CD8-positive, alpha-beta memory T cell (primary cell): Measurements from ENCODE around the gene ALAS1. TPM values are rescaled to one million over a fixed set of nuclear protein-coding genes. Genes with fewer than 3 reads are reported as not detected.
"Not testable (repeated sequence)": the region's sequence is repeated elsewhere in the genome, so short reads cannot be mapped to it uniquely, and the experiment has no call there.

Experiments used
- CTCF ChIA-PET: fragments of 350-600 bp; sonication (Branson Sonifier 250); formaldehyde crosslinking; loops from one replicate; lab custom pipeline; 2021; ENCODE audit warnings: antibody characterized with exemption; lab: Charles Lee
- POLR2A ChIA-PET: fragments of 350-600 bp; sonication (Branson Sonifier 250); formaldehyde crosslinking; loops from one replicate; lab custom pipeline; 2021; ENCODE audit warnings: antibody characterized with exemption; lab: Charles Lee
- DNase-seq, 5 donors: peaks; one replicate each; pipeline versions ENCODE4 v3.0.0 to v3.0.0-alpha.2; 2020 to 2022; ENCODE audit warnings: mixed read lengths in 1 of 5
- H3K27ac ChIP-seq: one replicate; pipeline ENCODE4 v1.7.0; 2013; ENCODE audit warnings: low read depth, mild to moderate bottlenecking, low read length, moderate library complexity
- H3K27me3 ChIP-seq: 2 replicates; pipeline ENCODE4 v1.7.0; 2013; ENCODE audit warnings: low read length, mild to moderate bottlenecking; ENCODE audit not compliant: insufficient read depth, poor library complexity, severe bottlenecking
- H3K36me3 ChIP-seq: 2 replicates; pipeline ENCODE4 v1.7.0; 2013; ENCODE audit warnings: mild to moderate bottlenecking, low read length, moderate library complexity; ENCODE audit not compliant: insufficient read depth
- H3K4me1 ChIP-seq: 2 replicates; pipeline ENCODE4 v1.7.0; 2013; ENCODE audit warnings: mild to moderate bottlenecking, low read length, moderate library complexity; ENCODE audit not compliant: insufficient read depth
- H3K4me3 ChIP-seq: 2 replicates; pipeline ENCODE4 v1.7.0; 2013; ENCODE audit warnings: mild to moderate bottlenecking, low read length
- H3K9me3 ChIP-seq: 2 replicates; pipeline ENCODE4 v1.7.0; 2013; ENCODE audit warnings: mild to moderate bottlenecking, low read length
- H3K27ac Mint-ChIP-seq, 8 donors: one replicate each; pipeline ENCODE4 v1.8.0; 2020 to 2021; ENCODE audit warnings: mixed read lengths in 8 of 8, mild to moderate bottlenecking in 6 of 8, inconsistent platforms in 3 of 8, moderate library complexity in 3 of 8
- H3K27me3 Mint-ChIP-seq, 2 donors: one replicate each; pipeline ENCODE4 v1.8.0; 2020 to 2021; ENCODE audit warnings: mixed read lengths in 2 of 2, mild to moderate bottlenecking in 1 of 2, moderate library complexity in 1 of 2
- H3K36me3 Mint-ChIP-seq, 3 donors: one replicate each; pipeline ENCODE4 v1.8.0; 2020 to 2021; ENCODE audit warnings: mixed read lengths in 3 of 3, inconsistent platforms in 1 of 3, mild to moderate bottlenecking in 1 of 3
- H3K4me1 Mint-ChIP-seq, 3 donors: one replicate each; pipeline ENCODE4 v1.8.0; 2020 to 2021; ENCODE audit warnings: mixed read lengths in 3 of 3, inconsistent platforms in 1 of 3, mild to moderate bottlenecking in 1 of 3
- H3K4me3 Mint-ChIP-seq, 7 donors: one replicate each; pipeline ENCODE4 v1.8.0; 2020 to 2021; ENCODE audit warnings: mixed read lengths in 7 of 7, mild to moderate bottlenecking in 6 of 7, moderate library complexity in 4 of 7, inconsistent platforms in 2 of 7
- H3K9me3 Mint-ChIP-seq, 5 donors: one replicate each; pipeline ENCODE4 v1.8.0; 2020 to 2022; ENCODE audit warnings: mixed read lengths in 5 of 5, mild to moderate bottlenecking in 3 of 5, moderate library complexity in 2 of 5, inconsistent platforms in 1 of 5
- polyA plus RNA-seq: library from polyadenylated mRNA; unstranded; fragments of 300-500 nt; fragmentation: Illumina TruSeq; gene quantifications from one replicate; pipeline ENCODE4 v1.2.3, GENCODE V29; 2021
- total RNA-seq, 2 experiments: library from RNA; stranded (reverse); gene quantifications; one replicate each; pipeline ENCODE4 v1.2.3, GENCODE V29; 2021

ALAS1 gene
- total and polyA plus RNA-seq, 3 experiments from 2014 or later = 32.9 to 73.0 (median 72.2) TPM

DNA sequence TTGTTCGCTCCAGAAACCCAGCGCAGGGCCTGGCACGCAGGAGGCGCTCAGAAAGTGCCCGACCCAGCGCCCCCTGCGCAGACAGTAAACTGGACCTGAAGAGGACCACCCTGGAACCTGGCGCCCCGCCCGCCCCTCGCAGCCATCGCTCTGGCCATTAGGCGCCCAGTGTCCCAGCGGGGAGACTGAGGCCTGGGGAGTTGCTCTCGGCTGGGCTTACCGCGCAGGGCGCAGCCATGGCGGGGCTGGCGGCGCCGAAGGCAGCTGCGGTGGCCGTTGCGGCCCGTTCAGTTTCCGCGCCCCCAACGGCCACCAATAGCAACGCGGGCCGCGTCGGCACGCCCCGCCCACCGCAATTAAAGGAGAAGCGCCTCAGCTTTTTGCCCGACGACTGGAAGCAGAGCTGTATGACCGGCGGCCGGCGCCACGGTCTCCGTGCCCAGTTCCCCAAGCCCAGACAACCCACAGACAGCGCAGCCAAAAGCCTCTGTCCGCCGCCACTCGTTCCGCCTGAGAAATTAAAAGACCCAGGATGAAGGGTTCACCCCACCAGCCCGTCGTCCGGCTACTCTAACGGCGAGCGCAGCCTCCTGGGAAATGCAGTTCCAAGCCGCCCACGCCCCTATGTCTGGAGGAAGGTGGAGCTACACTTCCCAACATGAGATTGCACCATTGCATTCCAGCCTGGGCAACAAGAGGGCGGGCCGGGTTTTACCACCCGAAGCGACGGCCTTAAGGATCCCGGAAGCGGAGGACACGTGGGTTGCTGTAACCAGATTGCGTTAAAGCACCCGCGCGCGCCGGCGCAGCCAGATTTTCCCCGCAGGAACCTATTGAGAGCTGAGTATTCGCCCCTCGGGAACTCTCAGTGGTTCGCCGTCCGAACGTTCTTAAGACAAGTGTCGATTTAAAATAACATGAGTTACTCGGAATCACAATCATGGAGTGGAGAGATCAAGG is 43.5 kb upstream of the ALAS1 start, which contains the start of gene POC1A:
Gene POC1A (minus strand): TSS at position 289 of the 960 bp plus-strand sequence. CDS start 51 bp downstream, at position 238.
- H3K4me1 ChIP-seq = peaks cover 10% of the 10 kb centered on the region
- H3K27ac Mint-ChIP-seq = peak within 1 kb of the TSS; percentile 92 to 99 (median 96)
- H3K27me3 ChIP-seq = no peaks in the 10 kb centered on the region
- ChIA-PET POLR2A (interaction anchor here (0.9 to 1.4 kb wide), 5 partner anchors 43 to 159 kb away, joined by 3 to 11 read pairs (median 5); partner anchors contain the start of genes ALAS1 and RPL29), CTCF (interaction anchor here (1.1 to 1.2 kb wide), 4 partner anchors 10 to 159 kb away, joined by 3 to 5 read pairs (median 4); partner anchors contain the start of genes DUSP7 and RPL29)
- H3K27ac ChIP-seq = peak within 1 kb of the TSS; percentile 84
- H3K9me3 ChIP-seq = no peaks in the 10 kb centered on the region
- H3K36me3 Mint-ChIP-seq = peaks cover 0 to 6% (median 0%) of the 10 kb centered on the region in 3 donors
- no peaks in the 10 kb centered on the region for H3K9me3 Mint-ChIP-seq
- peaks cover 7 to 17% (median 8%) of the 10 kb centered on the region in 3 donors for H3K4me1 Mint-ChIP-seq
- H3K4me3 ChIP-seq = peak within 1 kb of the TSS; percentile 95
- peak within 1 kb of the TSS; percentile 92 to 98 (median 95) for H3K4me3 Mint-ChIP-seq
- no peaks in the 10 kb centered on the region for H3K27me3 Mint-ChIP-seq
- H3K36me3 ChIP-seq = no peaks in the 10 kb centered on the region
- DNase-seq = peak; percentile 77 to 88 (median 82)

DNA sequence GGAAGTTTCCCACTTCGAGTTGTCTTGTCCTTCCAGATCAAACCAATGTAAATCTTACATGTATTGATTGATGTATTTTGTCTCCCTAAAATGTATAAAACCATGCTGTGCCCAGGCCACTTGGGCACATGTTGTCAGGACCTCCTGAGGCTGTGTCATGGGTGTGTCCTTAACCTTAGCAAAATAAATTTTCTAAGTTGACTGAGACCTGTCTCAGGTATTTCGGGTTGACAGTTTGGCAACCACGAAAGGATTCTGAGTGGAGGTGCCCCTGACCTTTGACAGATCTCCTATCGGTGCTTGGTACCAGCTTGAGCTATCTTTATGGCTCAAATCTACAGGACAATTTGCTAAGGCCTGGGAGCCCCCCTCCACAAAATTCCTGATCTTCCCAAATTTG is 42.0 kb upstream of the ALAS1 start:
- DNase-seq = no peak
- peaks cover 7 to 17% (median 8%) of the 10 kb centered on the region in 3 donors for H3K4me1 Mint-ChIP-seq
- Histone ChIP-seq H3K9me3 (no peaks in the 10 kb centered on the region), H3K4me3 (no peak overlapping the region), H3K27ac (no peak overlapping the region), H3K4me1 (peaks cover 10% of the 10 kb centered on the region), H3K36me3 (no peaks in the 10 kb centered on the region), H3K27me3 (no peaks in the 10 kb centered on the region)
- ChIA-PET CTCF (interaction anchor here (0.7 kb wide), 1 partner anchor 100 kb away, joined by 3 read pairs; the partner anchor contains the start of gene DUSP7), POLR2A (interaction anchor here (0.6 kb wide), 1 partner anchor 11 kb away, joined by 3 read pairs; no protein-coding TSS in a partner anchor)
- H3K27me3 Mint-ChIP-seq = no peaks in the 10 kb centered on the region
- peak overlapping the region in 4 of 8 donors; percentile 69 to 79 (median 77) for H3K27ac Mint-ChIP-seq
- peak overlapping the region; percentile 45 to 92 (median 71) for H3K4me3 Mint-ChIP-seq
- no peaks in the 10 kb centered on the region for H3K9me3 Mint-ChIP-seq
- H3K36me3 Mint-ChIP-seq = peaks cover 0 to 6% (median 0%) of the 10 kb centered on the region in 3 donors

DNA sequence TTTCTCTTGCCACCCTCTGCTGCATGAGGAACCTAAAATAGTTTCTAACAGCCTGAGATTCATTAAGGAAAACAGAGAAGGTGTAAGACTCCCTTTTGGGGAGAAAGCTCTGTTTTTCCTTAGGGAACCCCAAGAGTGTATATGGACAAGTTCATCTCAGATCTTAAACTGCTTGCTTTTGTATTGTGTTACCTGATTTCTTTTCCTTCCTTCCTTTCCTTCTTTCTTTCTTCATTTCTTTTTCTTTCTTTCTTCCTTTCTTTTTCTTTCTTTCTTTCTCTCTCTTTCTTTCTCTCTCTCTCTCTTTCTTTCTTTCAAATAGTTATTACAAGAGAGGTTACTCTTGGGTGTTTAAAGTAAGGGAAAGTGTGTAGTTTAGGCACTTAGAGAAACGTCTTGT is 38.5 kb upstream of the ALAS1 start:
- no peaks in the 10 kb centered on the region for H3K27me3 Mint-ChIP-seq
- Histone ChIP-seq H3K36me3 (no peaks in the 10 kb centered on the region), H3K4me1 (peaks cover 4% of the 10 kb centered on the region), H3K27me3 (no peaks in the 10 kb centered on the region), H3K4me3 (no peak overlapping the region), H3K9me3 (no peaks in the 10 kb centered on the region), H3K27ac (no peak overlapping the region)
- no peak for DNase-seq
- peaks cover 0 to 4% (median 0%) of the 10 kb centered on the region in 3 donors for H3K36me3 Mint-ChIP-seq
- H3K4me1 Mint-ChIP-seq = peaks cover 6 to 10% (median 7%) of the 10 kb centered on the region in 3 donors
- H3K9me3 Mint-ChIP-seq = no peaks in the 10 kb centered on the region
- POLR2A ChIA-PET = no interaction called here
- H3K27ac Mint-ChIP-seq = peak overlapping the region in 2 of 8 donors; percentile 3 to 40
- CTCF ChIA-PET = no interaction called here
- H3K4me3 Mint-ChIP-seq = peak overlapping the region in 1 of 7 donors; percentile 67

DNA sequence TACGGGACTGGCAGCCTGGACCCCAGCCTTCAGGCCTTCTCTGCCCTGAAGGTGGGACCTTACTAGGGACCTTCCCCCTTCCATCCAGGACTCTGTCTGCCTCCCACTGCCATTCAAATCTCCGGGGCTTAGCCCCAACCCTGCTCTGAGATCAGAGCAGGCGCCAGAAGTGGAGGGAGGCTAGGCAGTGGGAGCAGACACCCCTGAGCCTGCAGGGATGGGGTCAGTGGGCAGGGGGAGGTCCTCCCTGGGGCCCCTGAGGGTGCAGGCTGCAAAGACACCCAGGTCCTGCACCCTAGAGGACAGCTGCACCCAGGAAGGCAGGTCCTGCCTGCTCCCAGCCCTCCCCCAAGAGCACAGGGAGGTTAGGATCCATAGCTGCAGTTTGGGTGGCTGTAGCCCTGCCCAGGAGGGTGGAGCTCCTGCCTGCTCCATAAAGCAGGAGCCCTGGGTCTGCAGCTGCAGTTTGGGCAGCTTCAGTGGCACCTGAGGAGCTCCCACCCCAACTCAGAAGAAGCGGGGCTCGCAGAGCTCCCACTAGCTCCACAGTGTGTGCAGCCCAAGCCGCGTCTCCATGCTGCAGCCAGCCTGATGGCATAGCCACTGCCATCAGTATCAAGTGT is 35.6 kb upstream of the ALAS1 start:
- Histone ChIP-seq H3K4me1 (no peaks in the 10 kb centered on the region), H3K27me3 (no peaks in the 10 kb centered on the region), H3K4me3 (no peak overlapping the region), H3K36me3 (no peaks in the 10 kb centered on the region), H3K9me3 (no peaks in the 10 kb centered on the region), H3K27ac (no peak overlapping the region)
- H3K4me1 Mint-ChIP-seq = no peaks in the 10 kb centered on the region
- H3K36me3 Mint-ChIP-seq = no peaks in the 10 kb centered on the region
- peak in 1 of 5 donors; percentile 25 for DNase-seq
- no peaks in the 10 kb centered on the region for H3K9me3 Mint-ChIP-seq
- H3K27ac Mint-ChIP-seq = peak overlapping the region in 1 of 8 donors; percentile 47
- CTCF ChIA-PET = no interaction called here
- no peak overlapping the region for H3K4me3 Mint-ChIP-seq
- POLR2A ChIA-PET = interaction anchor here (0.5 kb wide), 1 partner anchor 45 kb away, joined by 3 read pairs; no protein-coding TSS in a partner anchor
- no peaks in the 10 kb centered on the region for H3K27me3 Mint-ChIP-seq

DNA sequence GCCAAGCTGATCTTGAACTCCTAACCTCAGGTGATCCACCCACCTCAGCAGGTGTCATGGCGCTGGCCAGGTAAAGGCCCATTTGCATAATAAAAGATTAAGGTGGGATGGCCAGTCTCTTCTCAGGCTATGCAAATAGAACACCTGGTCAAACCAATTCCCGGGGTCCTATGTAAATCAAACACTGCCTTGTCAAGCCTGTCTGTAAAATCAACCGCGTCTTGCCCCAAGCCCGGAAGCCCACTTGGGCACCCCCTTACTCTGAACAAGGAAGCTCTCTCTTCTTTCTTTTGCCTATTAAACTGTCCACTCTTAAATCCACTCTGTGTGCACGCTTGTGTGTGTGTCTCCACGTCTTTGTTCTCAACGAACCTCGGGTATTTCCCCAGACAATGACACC is 30.7 kb upstream of the ALAS1 start:
- Histone ChIP-seq H3K9me3 (no peaks in the 10 kb centered on the region), H3K4me3 (no peak overlapping the region), H3K27ac (no peak overlapping the region), H3K27me3 (no peaks in the 10 kb centered on the region), H3K36me3 (no peaks in the 10 kb centered on the region), H3K4me1 (no peaks in the 10 kb centered on the region)
- CTCF ChIA-PET = interaction anchor here (1.2 to 1.7 kb wide), 2 partner anchors 166 to 172 kb away, joined by 3 to 5 read pairs; no protein-coding TSS in a partner anchor
- DNase-seq = peak in 1 of 5 donors; percentile 31
- Mint-ChIP-seq H3K9me3 (no peaks in the 10 kb centered on the region), H3K4me3 (no peak overlapping the region), H3K4me1 (no peaks in the 10 kb centered on the region), H3K36me3 (no peaks in the 10 kb centered on the region), H3K27ac (no peak overlapping the region), H3K27me3 (no peaks in the 10 kb centered on the region)
- POLR2A ChIA-PET = interaction anchor here (0.7 kb wide), 1 partner anchor 11 kb away, joined by 3 read pairs; no protein-coding TSS in a partner anchor

DNA sequence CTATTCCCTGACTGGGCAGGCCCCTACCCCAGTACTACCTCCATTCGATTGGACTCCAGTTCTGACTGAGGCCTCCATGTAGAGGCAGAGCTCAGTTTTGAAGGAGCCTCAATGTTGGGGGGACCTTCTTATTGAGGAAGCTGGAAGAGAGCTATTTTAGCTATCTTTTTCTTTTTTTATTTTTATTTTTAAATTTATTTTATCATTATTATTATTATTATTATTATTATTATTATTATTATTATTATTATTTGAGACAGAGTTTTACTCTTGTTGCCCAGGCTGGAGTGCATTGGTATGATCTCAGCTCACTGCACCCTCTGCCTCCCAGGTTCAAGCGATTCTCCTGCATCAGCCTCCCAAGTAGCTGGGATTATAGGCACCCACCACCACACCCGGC is 27.7 kb upstream of the ALAS1 start:
- H3K4me3 Mint-ChIP-seq, H3K9me3 ChIP-seq, H3K27me3 ChIP-seq, H3K4me1 ChIP-seq, DNase-seq, H3K27ac ChIP-seq, H3K9me3 Mint-ChIP-seq, H3K4me3 ChIP-seq, H3K27ac Mint-ChIP-seq, H3K4me1 Mint-ChIP-seq, H3K36me3 ChIP-seq, POLR2A ChIA-PET, H3K36me3 Mint-ChIP-seq, H3K27me3 Mint-ChIP-seq: not testable (repeated sequence)
- CTCF ChIA-PET = interaction anchor here (1.3 kb wide), 1 partner anchor 169 kb away, joined by 3 read pairs; no protein-coding TSS in a partner anchor

DNA sequence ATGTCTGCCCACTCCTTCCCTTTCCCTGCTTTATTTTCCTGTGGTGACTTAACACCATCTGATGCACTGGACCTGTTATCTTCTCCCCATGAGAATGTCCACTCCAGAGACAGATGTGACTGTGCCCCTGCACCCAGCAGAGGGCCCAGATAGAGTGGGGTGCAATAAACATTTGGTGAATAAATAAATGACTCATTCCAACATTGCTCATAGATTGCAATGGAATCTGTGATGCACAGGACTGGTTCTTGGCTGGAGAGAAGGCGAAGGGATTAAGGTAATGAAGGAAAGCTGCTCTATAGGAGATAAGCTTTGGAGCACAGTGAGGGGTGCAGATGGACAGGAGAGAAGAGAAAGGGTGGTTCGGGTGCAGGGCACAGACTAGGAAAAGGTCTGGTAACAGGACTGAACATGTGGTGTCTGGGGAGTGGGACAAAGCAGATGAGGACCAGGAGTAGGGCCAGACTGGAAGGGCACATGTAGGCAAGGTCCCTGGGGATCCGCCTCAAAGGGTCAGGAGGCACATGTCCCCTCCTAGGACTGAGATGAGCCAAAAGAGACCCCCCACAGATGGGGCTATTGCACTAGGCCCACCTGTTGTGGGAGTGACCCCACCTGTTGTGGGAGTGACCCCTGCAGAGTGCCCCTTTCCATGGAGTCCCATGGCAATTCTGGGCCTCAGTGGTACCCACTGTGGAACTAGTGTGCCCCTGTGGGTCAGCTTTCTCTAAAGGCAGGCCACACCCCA is 26.3 kb upstream of the ALAS1 start:
- H3K4me1 ChIP-seq = no peaks in the 10 kb centered on the region
- H3K27ac ChIP-seq = no peak overlapping the region
- H3K36me3 ChIP-seq = no peaks in the 10 kb centered on the region
- Mint-ChIP-seq H3K4me3 (no peak overlapping the region), H3K4me1 (no peaks in the 10 kb centered on the region), H3K9me3 (no peaks in the 10 kb centered on the region), H3K27me3 (no peaks in the 10 kb centered on the region), H3K27ac (peak overlapping the region in 2 of 8 donors; percentile 1 to 91), H3K36me3 (no peaks in the 10 kb centered on the region)
- no peak overlapping the region for H3K4me3 ChIP-seq
- CTCF ChIA-PET = interaction anchor here (1.3 kb wide), 1 partner anchor 170 kb away, joined by 3 read pairs; no protein-coding TSS in a partner anchor
- H3K27me3 ChIP-seq = no peaks in the 10 kb centered on the region
- no peaks in the 10 kb centered on the region for H3K9me3 ChIP-seq
- POLR2A ChIA-PET = no interaction called here
- DNase-seq = peak in 1 of 5 donors; percentile 41
